ENCODE data around the gene PIERCE2. TPM values are rescaled to one million over a fixed set of nuclear protein-coding genes. Genes with fewer than 3 reads are reported as not detected.
A peak's percentile ranks its signal among the peaks of the same experiment; 100 is the strongest.

Gene PIERCE2
- total and polyA plus RNA-seq, 2 of the 13 experiments (the other 11 are each of a cell fraction or from before 2014, with no cell fraction given) = 0.09 TPM; not detected in 1

GRCh38 chr15:55408012-55408928 lies at the start of gene PIERCE2, which contains the start of gene CCPG1 (continued):
- TF ChIP-seq ZNF784 (CRISPR knock-in tag; IDR thresholded peaks at IDR 0.05; ENCODE audit: borderline replicate concordance) (peak; percentile 49; the same call in 1 of the 2 replicates), SP4 (CRISPR knock-in tag; IDR thresholded peaks at IDR 0.05) (0 out of 2 replicates have a peak, but pooled peaks have one; percentile 25), ZNF235 (CRISPR knock-in tag; IDR thresholded peaks at IDR 0.05; ENCODE audit: borderline replicate concordance) (no peak), ETV6 (CRISPR knock-in tag; conservative IDR thresholded peaks at IDR 0.05) (no peak), HMGA1 (CRISPR knock-in tag; conservative IDR thresholded peaks at IDR 0.05) (no peak), ZNF234 (CRISPR knock-in tag; conservative IDR thresholded peaks at IDR 0.05) (no peak), TBX2 (CRISPR knock-in tag; IDR thresholded peaks at IDR 0.05; ENCODE audit: borderline replicate concordance) (peak; percentile 97), CENPX (CRISPR knock-in tag; IDR thresholded peaks at IDR 0.05) (no peak), BCL6 (CRISPR knock-in tag; IDR thresholded peaks at IDR 0.05) (0 out of 2 replicates have a peak, but pooled peaks have one; percentile 29), MTF1 (CRISPR knock-in tag; IDR thresholded peaks at IDR 0.05) (no peak), SALL2 (CRISPR knock-in tag; IDR thresholded peaks at IDR 0.05) (0 out of 2 replicates have a peak, but pooled peaks have one; percentile 27), ZNF770 (CRISPR knock-in tag; IDR thresholded peaks at IDR 0.05) (peak; percentile 50; the same call in 1 of the 2 replicates), ZSCAN20 (CRISPR knock-in tag; IDR thresholded peaks at IDR 0.05; ENCODE audit: borderline replicate concordance) (0 out of 2 replicates have a peak, but pooled peaks have one; percentile 27), TIGD3 (CRISPR knock-in tag; IDR thresholded peaks at IDR 0.05; ENCODE audit: borderline replicate concordance) (no peak), ZNF672 (CRISPR knock-in tag; IDR thresholded peaks at IDR 0.05) (no peak), ZNF670 (CRISPR knock-in tag; IDR thresholded peaks at IDR 0.05; ENCODE audit: borderline replicate concordance) (no peak), ATRX (CRISPR knock-in tag; IDR thresholded peaks at IDR 0.05; ENCODE audit: borderline replicate concordance) (no peak), SMARCC2 (IDR thresholded peaks at IDR 0.05) (no peak), ZFY (CRISPR knock-in tag; IDR thresholded peaks at IDR 0.05) (peak; percentile 78), ONECUT2 (CRISPR knock-in tag; IDR thresholded peaks at IDR 0.05) (0 out of 2 replicates have a peak, but pooled peaks have one; percentile 2), ZBTB42 (CRISPR knock-in tag; IDR thresholded peaks at IDR 0.05) (peak; percentile 82; the same call in 1 of the 2 replicates)
- TF ChIP-seq, protein P1, sequence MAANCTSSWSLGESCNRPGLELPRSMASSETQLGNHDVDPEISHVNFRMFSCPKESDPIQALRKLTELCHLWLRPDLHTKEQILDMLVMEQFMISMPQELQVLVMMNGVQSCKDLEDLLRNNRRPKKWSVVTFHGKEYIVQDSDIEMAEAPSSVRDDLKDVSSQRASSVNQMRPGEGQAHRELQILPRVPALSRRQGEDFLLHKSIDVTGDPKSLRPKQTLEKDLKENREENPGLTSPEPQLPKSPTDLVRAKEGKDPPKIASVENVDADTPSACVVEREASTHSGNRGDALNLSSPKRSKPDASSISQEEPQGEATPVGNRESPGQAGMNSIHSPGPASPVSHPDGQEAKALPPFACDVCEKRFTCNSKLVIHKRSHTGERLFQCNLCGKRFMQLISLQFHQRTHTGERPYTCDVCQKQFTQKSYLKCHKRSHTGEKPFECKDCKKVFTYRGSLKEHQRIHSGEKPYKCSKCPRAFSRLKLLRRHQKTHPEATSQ (CRISPR knock-in tag; IDR thresholded peaks at IDR 0.05; ENCODE audit: borderline replicate concordance) = no peak

Data from HepG2 (cell line).